ENCODE data around the gene CD247.

DNA sequence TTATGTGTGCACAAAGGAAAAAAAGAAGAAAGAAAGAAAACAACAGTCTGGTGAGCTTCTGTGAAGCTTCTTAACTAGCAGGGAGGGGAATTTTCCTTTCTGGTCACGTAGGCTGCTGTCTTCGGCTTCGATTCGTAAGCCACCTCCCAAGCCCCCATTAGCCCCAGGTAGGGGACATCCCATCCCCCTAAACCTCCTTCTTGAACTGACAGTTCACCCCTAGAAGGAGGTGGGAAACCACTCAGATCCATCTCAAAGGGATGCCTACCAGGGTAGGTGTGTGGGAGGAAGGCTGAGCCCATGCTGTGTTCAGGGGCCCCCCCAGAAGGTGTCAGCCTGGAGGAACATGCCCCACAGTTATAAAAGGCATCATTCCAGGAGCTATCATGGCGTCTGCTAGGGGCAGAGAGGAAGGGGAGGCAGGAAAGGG lies 25.8 kb downstream of the CD247 start:
- TF ChIP-seq EZH2 (IDR thresholded peaks at IDR 0.05; ENCODE audit: insufficient read depth, poor library complexity, severe bottlenecking) (no peak), EZH2phosphoT487 (IDR thresholded peaks at IDR 0.05; ENCODE audit: insufficient read depth, low read depth) (no peak)

Data from GM23248 (cell line).